Right lung (tissue), 5 donors: ENCODE measurements around the gene TBC1D22A. TPM values are rescaled to one million over a fixed set of nuclear protein-coding genes. Genes with fewer than 3 reads are reported as not detected.

Experiments
- DNase-seq, 2 donors: peaks; one replicate each; pipeline ENCODE4 v3.0.0-alpha.2; 2013
- polyA plus RNA-seq, 5 donors: library from polyadenylated mRNA; unstranded; fragments of 120-200 nt; gene quantifications; one replicate each; pipeline versions ENCODE4 v1.2.1 to v1.2.3, GENCODE V29; 2013; ENCODE audit warnings: inconsistent platforms in 1 of 5, low replicate concordance in 1 of 5; ENCODE audit not compliant: insufficient read length in 5 of 5, insufficient read depth in 1 of 5

TBC1D22A gene
- polyA plus RNA-seq, 5 donors, result 13.9 to 17.6 (median 16.2) TPM

- DNase-seq, result no peak
Observed at GRCh38 chr22:46857142-46857884, 94.9 kb downstream of the TBC1D22A start.

GRCh38 chr22:46857885-46858143 is 95.4 kb downstream of the TBC1D22A start:
- no peak for DNase-seq

GRCh38 chr22:46858181-46858771 is 95.8 kb downstream of the TBC1D22A start:
- DNase-seq, result no peak

GRCh38 chr22:46860562-46860961 is 98.1 kb downstream of the TBC1D22A start:
- DNase-seq, result no peak

GRCh38 chr22:46861468-46862367 is 99.3 kb downstream of the TBC1D22A start:
- no peak for DNase-seq

- no peak for DNase-seq
Observed at GRCh38 chr22:46862418-46863324, 100.2 kb downstream of the TBC1D22A start.

GRCh38 chr22:46863794-46864193 is 101.3 kb downstream of the TBC1D22A start:
- no peak for DNase-seq

- no peak for DNase-seq
Observed at GRCh38 chr22:46864314-46865051, 102.0 kb downstream of the TBC1D22A start.

- no peak for DNase-seq
Observed at GRCh38 chr22:46865052-46865434, 102.6 kb downstream of the TBC1D22A start.

GRCh38 chr22:46865642-46866041 is 103.2 kb downstream of the TBC1D22A start:
- no peak for DNase-seq

- no peak for DNase-seq
Observed at GRCh38 chr22:46866591-46866990, 104.1 kb downstream of the TBC1D22A start.

GRCh38 chr22:46867106-46867505 is 104.7 kb downstream of the TBC1D22A start:
- no peak for DNase-seq

- DNase-seq, result no peak
Observed at GRCh38 chr22:46869329-46869728, 106.9 kb downstream of the TBC1D22A start.

- no peak for DNase-seq
Observed at GRCh38 chr22:46869831-46870441, 107.5 kb downstream of the TBC1D22A start.

- no peak for DNase-seq
Observed at GRCh38 chr22:46871826-46872225, 109.4 kb downstream of the TBC1D22A start.

- no peak for DNase-seq
Observed at GRCh38 chr22:46875089-46875488, 112.6 kb downstream of the TBC1D22A start.

GRCh38 chr22:46876357-46876934 is 114.0 kb downstream of the TBC1D22A start:
- DNase-seq, result no peak

GRCh38 chr22:46878191-46878948 is 115.9 kb downstream of the TBC1D22A start:
- no peak for DNase-seq

GRCh38 chr22:46879083-46879482 is 116.6 kb downstream of the TBC1D22A start:
- no peak for DNase-seq
